ENCODE results near the gene HDGFL2.

Gene HDGFL2

GRCh38 chr19:4510435-4511255, 38.5 kb downstream of the HDGFL2 start:
- in situ Hi-C loops (cut with HindIII; ENCODE audit: low sequenced_read_pairs): no loop called here

- in situ Hi-C loops (cut with HindIII; ENCODE audit: low sequenced_read_pairs): no loop called here
Observed at GRCh38 chr19:4511300-4512054, 39.4 kb downstream of the HDGFL2 start.

- in situ Hi-C loops (cut with HindIII; ENCODE audit: low sequenced_read_pairs): no loop called here
Observed at GRCh38 chr19:4512070-4512469, 40.0 kb downstream of the HDGFL2 start.

GRCh38 chr19:4513248-4513647, 41.2 kb downstream of the HDGFL2 start:
- in situ Hi-C loops (cut with HindIII; ENCODE audit: low sequenced_read_pairs): no loop called here

- in situ Hi-C loops (cut with HindIII; ENCODE audit: low sequenced_read_pairs): no loop called here
Observed at GRCh38 chr19:4515732-4516131, 43.6 kb downstream of the HDGFL2 start.

- in situ Hi-C loops (cut with HindIII; ENCODE audit: low sequenced_read_pairs): no loop called here
Observed at GRCh38 chr19:4516199-4516938, 44.3 kb downstream of the HDGFL2 start.

GRCh38 chr19:4516939-4517300, 44.8 kb downstream of the HDGFL2 start:
- in situ Hi-C loops (cut with HindIII; ENCODE audit: low sequenced_read_pairs): no loop called here

- in situ Hi-C loops (cut with HindIII; ENCODE audit: low sequenced_read_pairs): no loop called here
Observed at GRCh38 chr19:4517451-4518057, 45.5 kb downstream of the HDGFL2 start.

- in situ Hi-C loops (cut with HindIII; ENCODE audit: low sequenced_read_pairs): no loop called here
Observed at GRCh38 chr19:4518345-4519171, 46.5 kb downstream of the HDGFL2 start, which contains the start of gene PLIN4. TSS of gene PLIN4 (minus strand) at chr19:4518486. CDS start at chr19:4518272, 214 bp downstream.

GRCh38 chr19:4519172-4519496, 47.0 kb downstream of the HDGFL2 start:
- in situ Hi-C loops (cut with HindIII; ENCODE audit: low sequenced_read_pairs): no loop called here

GRCh38 chr19:4519521-4520277, 47.6 kb downstream of the HDGFL2 start:
- in situ Hi-C loops (cut with HindIII; ENCODE audit: low sequenced_read_pairs): loop anchor here (10.0 kb wide), 1 partner anchor 125 kb away; no protein-coding TSS in a partner anchor

GRCh38 chr19:4521170-4521887, 49.2 kb downstream of the HDGFL2 start:
- in situ Hi-C loops (cut with HindIII; ENCODE audit: low sequenced_read_pairs): loop anchor here (10.0 kb wide), 1 partner anchor 123 kb away; no protein-coding TSS in a partner anchor

- in situ Hi-C loops (cut with HindIII; ENCODE audit: low sequenced_read_pairs): loop anchor here (10.0 kb wide), 1 partner anchor 123 kb away; no protein-coding TSS in a partner anchor
Observed at GRCh38 chr19:4521888-4522242, 49.8 kb downstream of the HDGFL2 start.

GRCh38 chr19:4522291-4523002, 50.4 kb downstream of the HDGFL2 start:
- in situ Hi-C loops (cut with HindIII; ENCODE audit: low sequenced_read_pairs): loop anchor here (10.0 kb wide), 1 partner anchor 122 kb away; no protein-coding TSS in a partner anchor

- in situ Hi-C loops (cut with HindIII; ENCODE audit: low sequenced_read_pairs): loop anchor here (10.0 kb wide), 1 partner anchor 121 kb away; no protein-coding TSS in a partner anchor
Observed at GRCh38 chr19:4523306-4524110, 51.4 kb downstream of the HDGFL2 start.

- in situ Hi-C loops (cut with HindIII; ENCODE audit: low sequenced_read_pairs): loop anchor here (10.0 kb wide), 1 partner anchor 120 kb away; no protein-coding TSS in a partner anchor
Observed at GRCh38 chr19:4524808-4525562, 52.9 kb downstream of the HDGFL2 start.
